Effector memory CD4-positive, alpha-beta T cell (primary cell): ENCODE data around the gene CLN6.

Experiments used
- DNase-seq, 3 donors: peaks; one replicate each; pipeline ENCODE4 v3.0.0-alpha.2; 2020
- H3K27ac ChIP-seq: 2 replicates; pipeline ENCODE4 v1.7.0; 2013; ENCODE audit warnings: mild to moderate bottlenecking, low read length, moderate library complexity; ENCODE audit not compliant: insufficient read depth, poor library complexity, severe bottlenecking
- H3K27me3 ChIP-seq: replicated peaks from 2 replicates; pipeline ENCODE4 v1.7.0; 2013; ENCODE audit warnings: mild to moderate bottlenecking, low read length; ENCODE audit not compliant: insufficient read depth, control insufficient read depth, poor library complexity, severe bottlenecking
- H3K36me3 ChIP-seq: 2 replicates; pipeline ENCODE4 v1.7.0; 2013; ENCODE audit warnings: mild to moderate bottlenecking, low read length, moderate library complexity; ENCODE audit not compliant: control insufficient read depth, insufficient read depth
- H3K4me1 ChIP-seq: 2 replicates; pipeline ENCODE4 v1.7.0; 2013; ENCODE audit warnings: low read length, mild to moderate bottlenecking; ENCODE audit not compliant: control insufficient read depth, insufficient read depth, poor library complexity, severe bottlenecking
- H3K4me3 ChIP-seq: 2 replicates; pipeline ENCODE4 v1.7.0; 2013; ENCODE audit warnings: low read length, low read depth, mild to moderate bottlenecking; ENCODE audit not compliant: insufficient read depth, poor library complexity, severe bottlenecking
- H3K9me3 ChIP-seq: 2 replicates; pipeline ENCODE4 v1.7.0; 2013; ENCODE audit warnings: mild to moderate bottlenecking, low read length, moderate library complexity; ENCODE audit not compliant: control insufficient read depth

CLN6 gene

GRCh38 chr15:68201153-68201878, 28.2 kb downstream of the CLN6 start:
- no peak overlapping the region for H3K27ac ChIP-seq
- no peaks in the 10 kb centered on the region for H3K27me3 ChIP-seq
- no peaks in the 10 kb centered on the region for H3K36me3 ChIP-seq
- peaks cover 7% of the 10 kb centered on the region for H3K4me1 ChIP-seq
- no peaks in the 10 kb centered on the region for H3K9me3 ChIP-seq
- H3K4me3 ChIP-seq, result no peak overlapping the region
- DNase-seq, result no peak

GRCh38 chr15:68200016-68200861, 29.3 kb downstream of the CLN6 start:
- H3K27me3 ChIP-seq, result no peaks in the 10 kb centered on the region
- H3K4me1 ChIP-seq, result no peaks in the 10 kb centered on the region
- DNase-seq, result no peak
- H3K9me3 ChIP-seq, result no peaks in the 10 kb centered on the region
- no peaks in the 10 kb centered on the region for H3K36me3 ChIP-seq
- H3K27ac ChIP-seq, result no peak overlapping the region
- H3K4me3 ChIP-seq, result no peak overlapping the region

- no peaks in the 10 kb centered on the region for H3K4me1 ChIP-seq
These were observed 30.2 kb downstream of the CLN6 start for GRCh38 chr15:68199340-68199739.

GRCh38 chr15:68197661-68198437, 31.7 kb downstream of the CLN6 start:
- peaks cover 4% of the 10 kb centered on the region for H3K36me3 ChIP-seq
- no peak overlapping the region for H3K27ac ChIP-seq
- DNase-seq, result no peak

More at GRCh38 chr15:68199340-68199739, 30.2 kb downstream of the CLN6 start:
- no peak for DNase-seq
- Histone ChIP-seq H3K4me3 (no peak overlapping the region), H3K36me3 (no peaks in the 10 kb centered on the region), H3K9me3 (no peaks in the 10 kb centered on the region), H3K27ac (no peak overlapping the region), H3K27me3 (no peaks in the 10 kb centered on the region)

GRCh38 chr15:68197170-68197492, 32.4 kb downstream of the CLN6 start:
- Histone ChIP-seq H3K27me3 (no peaks in the 10 kb centered on the region), H3K27ac (no peak overlapping the region), H3K9me3 (no peaks in the 10 kb centered on the region), H3K36me3 (peaks cover 11% of the 10 kb centered on the region), H3K4me3 (no peak overlapping the region), H3K4me1 (no peaks in the 10 kb centered on the region)
- no peak for DNase-seq

More at GRCh38 chr15:68197661-68198437, 31.7 kb downstream of the CLN6 start:
- no peaks in the 10 kb centered on the region for H3K27me3 ChIP-seq
- no peaks in the 10 kb centered on the region for H3K9me3 ChIP-seq
- no peak overlapping the region for H3K4me3 ChIP-seq
- no peaks in the 10 kb centered on the region for H3K4me1 ChIP-seq

GRCh38 chr15:68196445-68197169, 32.9 kb downstream of the CLN6 start:
- Histone ChIP-seq H3K4me3 (no peak overlapping the region), H3K9me3 (no peaks in the 10 kb centered on the region), H3K4me1 (no peaks in the 10 kb centered on the region), H3K36me3 (peaks cover 14% of the 10 kb centered on the region), H3K27me3 (no peaks in the 10 kb centered on the region), H3K27ac (no peak overlapping the region)
- DNase-seq, result no peak

- H3K4me1 ChIP-seq, result no peaks in the 10 kb centered on the region
- no peaks in the 10 kb centered on the region for H3K27me3 ChIP-seq
- no peaks in the 10 kb centered on the region for H3K9me3 ChIP-seq
- H3K27ac ChIP-seq, result no peak overlapping the region
- no peak overlapping the region for H3K4me3 ChIP-seq
- H3K36me3 ChIP-seq, result peaks cover 14% of the 10 kb centered on the region
- DNase-seq, result no peak
These were observed 34.0 kb downstream of the CLN6 start for GRCh38 chr15:68195336-68196112.

GRCh38 chr15:68192804-68193486, 36.6 kb downstream of the CLN6 start:
- H3K27ac ChIP-seq, result no peak overlapping the region
- H3K36me3 ChIP-seq, result peaks cover 18% of the 10 kb centered on the region
- H3K27me3 ChIP-seq, result no peaks in the 10 kb centered on the region
- H3K4me1 ChIP-seq, result no peaks in the 10 kb centered on the region
- no peaks in the 10 kb centered on the region for H3K9me3 ChIP-seq
- H3K4me3 ChIP-seq, result no peak overlapping the region
- DNase-seq, result no peak

GRCh38 chr15:68192117-68192516, 37.4 kb downstream of the CLN6 start:
- Histone ChIP-seq H3K27me3 (no peaks in the 10 kb centered on the region), H3K36me3 (peaks cover 26% of the 10 kb centered on the region), H3K9me3 (no peaks in the 10 kb centered on the region), H3K27ac (no peak overlapping the region), H3K4me3 (no peak overlapping the region), H3K4me1 (no peaks in the 10 kb centered on the region)
- DNase-seq, result no peak
